H1 (cell line): ENCODE measurements around the gene SAMD4A. TPM values are rescaled to one million over a fixed set of nuclear protein-coding genes. Genes with fewer than 3 reads are reported as not detected.

Source experiments
- CHD7 ChIP-seq: fragments of 300-600 bp; sonication (generic); IDR thresholded peaks from 2 replicates; pipeline ENCODE4 v1.7.1; 2012; ENCODE audit warnings: low read length, moderate library complexity, mild to moderate bottlenecking, inconsistent platforms; ENCODE audit not compliant: insufficient replicate concordance
- RAD21 ChIP-seq, 2 experiments: IDR thresholded peaks in 1 of 2; conservative IDR thresholded peaks in 1 of 2; 2 replicates each; pipeline ENCODE4 v1.6.1; 2011; ENCODE audit warnings: low read depth in 2 of 2, low read length in 2 of 2, improper control_type of control experiment in 1 of 2, inconsistent platforms in 1 of 2, mild to moderate bottlenecking in 1 of 2, moderate library complexity in 1 of 2
- polyA plus RNA-seq, 7 experiments: library from polyadenylated mRNA; depleted of rRNA in 3 of 7; stranded (reverse) in 5 of 7; unstranded in 2 of 7; fragments of >200 nt in 5 of 7; fragments of 200-250 nt in 2 of 7; gene quantifications; 1 replicate in 5 of 7; 2 replicates in 1 of 7; 4 replicates in 1 of 7; pipeline versions ENCODE4 v1.2.1 to v1.2.3, GENCODE V29; 2011 to 2013; ENCODE audit warnings: missing spikeins in 2 of 7, mixed read lengths in 2 of 7
- total RNA-seq: library from RNA; stranded (reverse); fragmentation: NEBNext Ultra II Directional; extraction: Animal tissue kit (Norgen Biotek cat#: 25700); gene quantifications from 2 replicates; pipeline ENCODE4 v1.2.1, GENCODE V29; 2021

Gene SAMD4A
- total and polyA plus RNA-seq, 2 of the 8 experiments (the other 6 are each of a cell fraction or from before 2014, with no cell fraction given) = 2.4 to 12.3 TPM

GRCh38 chr14:54580933-54581332 lies 14.0 kb downstream of the SAMD4A start (continued):
- TF ChIP-seq CHD7 (no peak), RAD21 (IDR thresholded peaks at IDR 0.05 in 1 of 2, conservative IDR thresholded peaks at IDR 0.05 in 1 of 2; ENCODE audit: low read depth in 2 of 2, low read length in 2 of 2) (no peak)
